Hematopoietic multipotent progenitor cell treated with erythropoietin and hydrocortisone succinate and interleukin-3 and kit ligand, for 17 days (in vitro differentiated cells): Measurements from ENCODE around the gene AKR1A1.

Experiments
- DNase-seq: peaks from one replicate; pipeline ENCODE4 v3.0.0-alpha.2; 2015; ENCODE audit warnings: low spot score

Gene AKR1A1

DNA sequence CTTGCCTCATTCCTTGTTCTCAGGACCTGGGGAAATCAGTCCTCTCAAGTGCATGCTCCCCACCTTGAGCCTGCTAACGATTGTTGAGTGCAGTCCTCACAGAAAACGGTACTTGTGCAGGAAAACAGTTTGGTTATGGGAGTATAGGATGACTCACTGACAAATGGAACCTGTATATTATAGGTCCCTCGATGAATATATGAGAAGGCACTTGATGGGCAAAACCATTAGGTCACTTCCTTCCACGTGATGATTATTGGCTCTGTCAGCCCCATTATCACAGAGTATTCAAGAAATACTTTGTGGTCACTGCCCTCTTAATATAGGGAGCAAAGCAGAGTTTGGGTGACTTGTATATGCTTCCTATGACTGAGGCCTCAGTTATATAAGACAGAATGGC, 67.0 kb downstream of the AKR1A1 start:
- DNase-seq = no peak

GRCh38 chr1:45619149-45619921, 68.7 kb downstream of the AKR1A1 start:
- no peak for DNase-seq
